Stomach (tissue), 9 donors: ENCODE data around the gene NFE2L2. TPM values are rescaled to one million over a fixed set of nuclear protein-coding genes. Genes with fewer than 3 reads are reported as not detected.

Experiments used
- DNase-seq, 2 donors: peaks; one replicate each; pipeline versions ENCODE4 v3.0.0 to v3.0.0-alpha.2; 2013 to 2019
- H3K27ac ChIP-seq, 5 donors: fragments of 200-600 bp in 4 of 5; sonication (generic) in 4 of 5; one replicate each; pipeline ENCODE4 v1.5.1; 2013 to 2019; ENCODE audit warnings: mild to moderate bottlenecking in 1 of 5, moderate library complexity in 1 of 5
- H3K27me3 ChIP-seq, 3 donors: fragments of 200-600 bp; sonication (generic); one replicate each; pipeline ENCODE4 v1.5.1; 2017 to 2019; ENCODE audit warnings: mixed run types in 1 of 3
- H3K36me3 ChIP-seq, 4 donors: fragments of 200-600 bp; sonication (generic); 1 replicate in 3 of 4; 2 replicates in 1 of 4; pipeline ENCODE4 v1.5.1; 2016 to 2019
- H3K4me1 ChIP-seq, 4 donors: fragments of 200-600 bp; sonication (generic); one replicate each; pipeline ENCODE4 v1.5.1; 2016 to 2019
- H3K4me3 ChIP-seq, 4 donors: fragments of 200-600 bp; sonication (generic) in 3 of 4; one replicate each; pipeline ENCODE4 v1.5.1; 2016 to 2019; ENCODE audit warnings: mild to moderate bottlenecking in 1 of 4
- H3K9me3 ChIP-seq, 4 donors: fragments of 200-600 bp; sonication (generic); one replicate each; pipeline ENCODE4 v1.5.1; 2016 to 2019
- CTCF ChIP-seq, 7 experiments: fragments of 450-650 bp in 4 of 7; fragments of 200-600 bp in 3 of 7; sonication (generic) in 3 of 7; IDR thresholded peaks; one replicate each; pipeline ENCODE4 v1.5.1; 2016 to 2019; ENCODE audit warnings: antibody characterized with exemption in 7 of 7, control low read depth in 2 of 7, mild to moderate bottlenecking in 1 of 7
- EP300 ChIP-seq: sonication (generic); formaldehyde crosslinking; IDR thresholded peaks from one replicate; pipeline ENCODE4 v1.6.1; 2017; ENCODE audit warnings: antibody characterized with exemption
- POLR2A ChIP-seq, 4 donors: fragments of 450-650 bp; IDR thresholded peaks; one replicate each; pipeline ENCODE4 v1.6.1; 2016; ENCODE audit warnings: antibody characterized with exemption in 4 of 4, control low read depth in 2 of 4, mild to moderate bottlenecking in 1 of 4, moderate library complexity in 1 of 4
- POLR2AphosphoS5 ChIP-seq, 3 donors: sonication (generic); formaldehyde crosslinking; IDR thresholded peaks; one replicate each; pipeline ENCODE4 v1.6.1; 2016; ENCODE audit warnings: antibody characterized with exemption in 3 of 3
- WGBS, 5 donors: extraction: QIAGEN DNeasy Blood & Tissue Kit in 3 of 5; methylation state at CpG; one replicate each; pipeline versions ENCODE4 v1.1.5 to v1.1.7; 2013 to 2018; 5-methylcytosine and 5-hydroxymethylcytosine counted together
- intact Hi-C: fragments of 100-400 bp; cut with DNase I; formaldehyde crosslinking; loops from one replicate; pipeline ENCODE4 v1.15.1; 2023; ENCODE audit warnings: low total_unique reads
- polyA plus RNA-seq, 3 donors: library from polyadenylated mRNA; stranded (reverse); fragments of 200-250 nt; gene quantifications; one replicate each; pipeline ENCODE4 v1.2.3, GENCODE V29; 2013
- total RNA-seq, 5 donors: library from RNA; depleted of rRNA; stranded (reverse); fragments of >200 nt; gene quantifications; one replicate each; pipeline versions ENCODE4 v1.1.0 to v1.2.3, GENCODE V29; 2014 to 2016
- donor health status: healthy with polysubstance abuse.
- donor health status: Bipolar disorder and iron deficiency.
- donor health status: healthy.

Gene NFE2L2
- total and polyA plus RNA-seq, 8 donors = 37.1 to 223 (median 112) TPM

GRCh38 chr2:177289824-177290628, 25.5 kb upstream of the NFE2L2 start:
- no peak overlapping the region for H3K27ac ChIP-seq
- peaks cover under 1 to 14% (median 9%) of the 10 kb centered on the region in 4 donors for H3K4me1 ChIP-seq
- TF ChIP-seq EP300 (no peak), POLR2A (IDR thresholded peaks at IDR 0.05) (no peak), CTCF (IDR thresholded peaks at IDR 0.05) (no peak), POLR2AphosphoS5 (IDR thresholded peaks at IDR 0.05) (no peak)
- no peak overlapping the region for H3K4me3 ChIP-seq
- no peaks in the 10 kb centered on the region for H3K9me3 ChIP-seq
- no peak for DNase-seq
- no peaks in the 10 kb centered on the region for H3K36me3 ChIP-seq
- WGBS, 5 donors = 64 to 80% (median 72%) methylated on average over 9 of the region's 9 CpGs
- intact Hi-C loops = loop anchor here (10.0 kb wide), 1 partner anchor 125 kb away; no protein-coding TSS in a partner anchor
- no peaks in the 10 kb centered on the region for H3K27me3 ChIP-seq

GRCh38 chr2:177287814-177288213, 23.3 kb upstream of the NFE2L2 start:
- peaks cover 12 to 37% (median 18%) of the 10 kb centered on the region in 4 donors for H3K4me1 ChIP-seq
- intact Hi-C loops = no loop called here
- no peaks in the 10 kb centered on the region for H3K36me3 ChIP-seq
- no peaks in the 10 kb centered on the region for H3K9me3 ChIP-seq
- H3K4me3 ChIP-seq = no peak overlapping the region
- DNase-seq = no peak
- TF ChIP-seq EP300 = no peak
- no peak for TF ChIP-seq POLR2A (IDR thresholded peaks at IDR 0.05)
- no peak for TF ChIP-seq CTCF (IDR thresholded peaks at IDR 0.05)
- TF ChIP-seq POLR2AphosphoS5 (IDR thresholded peaks at IDR 0.05) = no peak
- no peaks in the 10 kb centered on the region for H3K27me3 ChIP-seq
- WGBS, 5 donors = 70 to 100% (median 88%) methylated on average over 1 of the region's 1 CpG
- no peak overlapping the region for H3K27ac ChIP-seq

GRCh38 chr2:177285892-177286715, 21.6 kb upstream of the NFE2L2 start:
- 28 to 56% (median 52%) methylated on average over 2 of the region's 2 CpGs for WGBS, 5 donors
- no peaks in the 10 kb centered on the region for H3K9me3 ChIP-seq
- TF ChIP-seq CTCF (IDR thresholded peaks at IDR 0.05) = no peak
- TF ChIP-seq POLR2AphosphoS5 (IDR thresholded peaks at IDR 0.05) = peak in 1 of 3 donors; percentile 21
- H3K27me3 ChIP-seq = no peaks in the 10 kb centered on the region
- H3K4me3 ChIP-seq = no peak overlapping the region
- DNase-seq = no peak
- intact Hi-C loops = no loop called here
- H3K27ac ChIP-seq = peak overlapping the region in 1 of 5 donors; percentile 26
- no peaks in the 10 kb centered on the region for H3K36me3 ChIP-seq
- H3K4me1 ChIP-seq = peaks cover 15 to 52% (median 25%) of the 10 kb centered on the region in 4 donors

- 63 to 85% (median 69%) methylated on average over 3 of the region's 3 CpGs for WGBS, 5 donors
- TF ChIP-seq CTCF (IDR thresholded peaks at IDR 0.05) (no peak), POLR2AphosphoS5 (IDR thresholded peaks at IDR 0.05) (no peak), POLR2A (IDR thresholded peaks at IDR 0.05) (no peak), EP300 (no peak)
- no peak for DNase-seq
- H3K4me3 ChIP-seq = no peak overlapping the region
- no peak overlapping the region for H3K27ac ChIP-seq
- intact Hi-C loops = no loop called here
- peaks cover 15 to 58% (median 25%) of the 10 kb centered on the region in 4 donors for H3K4me1 ChIP-seq
- H3K27me3 ChIP-seq = no peaks in the 10 kb centered on the region
- H3K9me3 ChIP-seq = no peaks in the 10 kb centered on the region
- H3K36me3 ChIP-seq = no peaks in the 10 kb centered on the region
Observed at GRCh38 chr2:177284531-177284930, 20.0 kb upstream of the NFE2L2 start.
